ENCODE results near the gene MBD3.

Gene MBD3

GRCh38 chr19:1570836-1571235 lies 21.8 kb downstream of the MBD3 start:
- TF ChIP-seq CTCF (IDR thresholded peaks at IDR 0.05; ENCODE audit: low read depth, low read length), result no peak
- H3K4me3 ChIP-seq (ENCODE audit: low read depth, low read length), result no peak overlapping the region

- TF ChIP-seq CTCF (IDR thresholded peaks at IDR 0.05; ENCODE audit: low read depth, low read length), result no peak
- no peak overlapping the region for H3K4me3 ChIP-seq (ENCODE audit: low read depth, low read length)
Measured at GRCh38 chr19:1569997-1570396, 22.7 kb downstream of the MBD3 start.

GRCh38 chr19:1568320-1569019 lies 24.2 kb downstream of the MBD3 start, which contains the start of gene MEX3D:
Gene MEX3D (minus strand): TSS chr19:1568325. CDS start chr19:1568058, 267 bp downstream.
- peak within 1 kb of the TSS; percentile 63 for H3K4me3 ChIP-seq (ENCODE audit: low read depth, low read length)
- TF ChIP-seq CTCF (IDR thresholded peaks at IDR 0.05; ENCODE audit: low read depth, low read length), result no peak

- no peak overlapping the region; the same call in none of the 2 replicates for H3K4me3 ChIP-seq (ENCODE audit: low read depth, low read length)
Measured at GRCh38 chr19:1567848-1568227, 24.8 kb downstream of the MBD3 start.

GRCh38 chr19:1567116-1567847 lies 25.4 kb downstream of the MBD3 start:
- H3K4me3 ChIP-seq (ENCODE audit: low read depth, low read length), result peak overlapping the region; percentile 63
- no peak for TF ChIP-seq CTCF (IDR thresholded peaks at IDR 0.05; ENCODE audit: low read depth, low read length)

More at GRCh38 chr19:1567848-1568227, 24.8 kb downstream of the MBD3 start:
- TF ChIP-seq CTCF (IDR thresholded peaks at IDR 0.05; ENCODE audit: low read depth, low read length), result no peak

- TF ChIP-seq CTCF (IDR thresholded peaks at IDR 0.05; ENCODE audit: low read depth, low read length), result no peak
- peak overlapping the region; percentile 63 for H3K4me3 ChIP-seq (ENCODE audit: low read depth, low read length)
Measured at GRCh38 chr19:1566392-1567115, 26.1 kb downstream of the MBD3 start.
